ENCODE data around the gene TGFB1I1.

The TGFB1I1 gene

DNA sequence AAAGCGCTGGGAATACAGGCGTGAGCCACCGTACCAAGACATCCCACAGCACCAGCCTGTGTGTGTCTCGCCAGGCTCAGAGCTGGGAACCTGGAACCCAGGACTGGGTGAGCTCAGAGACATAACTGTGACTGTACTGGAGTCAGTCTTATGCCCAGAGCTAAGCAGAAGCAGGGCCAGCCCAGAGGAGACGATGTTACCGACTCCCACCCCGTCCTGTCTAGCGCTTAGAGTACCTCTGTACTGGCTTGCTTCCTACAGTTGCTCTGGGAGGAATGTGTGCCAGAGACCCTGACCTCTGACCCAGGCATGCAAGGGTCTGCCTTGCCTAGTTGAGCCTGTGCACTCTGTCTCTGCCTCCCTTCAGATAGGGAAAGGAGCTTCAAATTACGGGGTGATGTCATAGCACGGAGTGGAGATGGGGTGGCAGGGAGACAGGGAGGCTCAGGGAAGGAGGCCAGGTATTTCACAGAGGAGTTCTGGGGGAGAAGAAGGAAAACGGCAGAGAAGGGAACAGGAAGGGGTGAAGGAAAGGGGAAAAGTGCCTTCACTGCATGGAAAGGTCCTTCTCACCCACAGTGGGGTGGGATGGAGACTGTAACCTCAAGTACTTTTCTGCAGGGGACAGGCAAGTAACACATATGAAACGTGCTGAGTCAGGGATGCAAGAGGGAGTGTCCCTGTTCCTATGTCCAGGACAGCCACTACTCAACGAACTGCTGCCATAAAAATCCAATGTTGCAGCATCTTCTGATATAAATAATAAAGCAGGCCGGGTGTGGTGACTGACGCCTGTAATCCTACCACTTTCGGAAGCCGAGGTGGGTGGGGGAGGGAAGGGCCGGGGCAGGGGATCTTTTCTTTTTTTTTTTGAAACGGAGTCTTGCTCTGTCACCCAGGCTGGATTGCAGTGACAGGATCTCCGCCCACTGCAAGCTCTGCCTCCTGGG, 18.4 kb upstream of the TGFB1I1 start:
- DNase-seq: no peak

DNA sequence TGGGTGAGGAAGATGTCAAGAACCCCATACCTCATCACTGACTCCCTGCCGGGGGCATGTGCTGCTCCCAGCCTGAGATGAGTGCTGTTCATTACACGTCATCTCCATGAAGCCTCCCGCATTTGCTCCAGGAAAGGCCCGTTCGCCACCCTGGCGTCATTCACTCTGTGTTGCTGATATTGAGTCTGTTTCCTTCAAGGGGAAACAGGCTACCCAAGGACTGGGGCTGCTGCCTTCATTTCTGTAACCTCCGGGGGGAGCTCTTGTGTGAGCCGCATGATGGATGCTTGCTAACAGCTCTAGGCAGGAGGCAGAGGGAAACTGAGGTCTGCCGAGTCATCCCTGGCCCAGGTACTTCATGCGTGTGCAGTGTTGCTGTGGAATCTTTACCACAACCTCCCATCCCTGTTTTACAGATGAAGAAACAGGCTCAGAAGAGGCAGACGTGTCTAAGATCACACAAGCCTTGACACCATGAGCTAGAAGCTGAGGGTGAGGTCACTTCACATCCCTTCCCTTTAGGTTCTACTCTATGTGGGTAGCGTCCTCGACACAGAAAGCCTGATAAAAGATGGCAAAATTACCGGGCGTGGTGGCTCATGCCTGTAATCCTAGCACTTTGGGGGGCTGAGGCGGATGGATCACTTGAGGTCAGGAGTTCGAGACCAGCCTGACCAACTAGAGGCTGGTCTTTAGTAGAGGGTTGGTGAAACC, 16.2 kb upstream of the TGFB1I1 start:
- no peak for DNase-seq

DNA sequence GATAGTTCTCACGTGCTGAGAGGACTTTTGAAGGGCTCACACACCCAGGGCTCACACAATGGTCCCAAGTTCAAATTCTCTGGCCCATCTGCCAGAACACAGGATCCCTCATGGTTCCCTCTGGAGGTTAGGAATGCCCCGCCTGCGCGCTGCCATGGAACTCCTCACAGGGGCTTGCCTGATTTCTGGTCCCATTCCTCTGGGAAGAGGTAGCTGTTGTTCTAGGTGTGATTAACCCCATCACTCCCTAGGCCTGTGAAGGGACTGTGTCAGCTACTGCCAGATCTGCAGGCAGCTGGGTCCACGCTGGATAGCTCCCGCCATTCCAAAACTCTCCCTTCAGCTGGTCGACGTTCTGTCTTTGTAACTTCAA, 15.0 kb upstream of the TGFB1I1 start:
- no peak for DNase-seq

DNA sequence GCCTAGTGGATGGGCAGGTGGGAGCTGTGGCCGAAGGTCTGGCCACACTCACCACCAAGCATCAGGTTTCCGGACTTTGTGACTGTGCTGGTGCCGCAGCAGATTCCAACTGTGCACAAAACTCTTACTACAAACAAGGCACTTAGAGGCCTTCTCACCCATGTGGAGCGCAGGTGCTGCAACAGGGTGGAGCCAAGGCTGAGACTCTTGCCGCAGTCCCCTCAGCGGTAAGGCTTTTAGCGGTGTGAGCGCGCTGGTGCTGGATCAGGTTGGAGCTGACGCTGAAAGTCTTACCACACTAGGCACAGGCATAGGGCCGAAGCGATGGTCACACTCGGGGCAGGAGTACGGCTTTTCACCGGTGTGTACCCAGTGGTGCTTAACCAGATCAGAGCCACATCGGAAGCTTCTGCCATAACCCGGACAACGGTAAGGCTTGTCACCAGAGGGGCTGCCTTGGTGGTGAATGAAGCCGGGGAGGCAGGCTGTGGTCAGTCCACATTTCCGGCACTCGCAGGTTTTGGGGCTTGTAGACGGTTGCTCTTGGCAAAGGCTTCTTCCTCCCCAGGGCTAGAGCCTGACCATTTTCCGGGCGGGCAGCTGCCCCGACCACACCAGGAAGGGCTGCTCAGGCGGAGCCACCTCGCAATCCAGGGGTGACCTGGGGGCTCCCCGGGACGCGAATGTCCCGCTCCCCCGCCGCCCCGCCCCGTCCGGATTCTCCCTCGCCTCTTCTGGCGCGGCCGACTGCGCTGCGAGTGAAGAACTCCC, 13.7 kb upstream of the TGFB1I1 start:
- peak; percentile 16 for DNase-seq

DNA sequence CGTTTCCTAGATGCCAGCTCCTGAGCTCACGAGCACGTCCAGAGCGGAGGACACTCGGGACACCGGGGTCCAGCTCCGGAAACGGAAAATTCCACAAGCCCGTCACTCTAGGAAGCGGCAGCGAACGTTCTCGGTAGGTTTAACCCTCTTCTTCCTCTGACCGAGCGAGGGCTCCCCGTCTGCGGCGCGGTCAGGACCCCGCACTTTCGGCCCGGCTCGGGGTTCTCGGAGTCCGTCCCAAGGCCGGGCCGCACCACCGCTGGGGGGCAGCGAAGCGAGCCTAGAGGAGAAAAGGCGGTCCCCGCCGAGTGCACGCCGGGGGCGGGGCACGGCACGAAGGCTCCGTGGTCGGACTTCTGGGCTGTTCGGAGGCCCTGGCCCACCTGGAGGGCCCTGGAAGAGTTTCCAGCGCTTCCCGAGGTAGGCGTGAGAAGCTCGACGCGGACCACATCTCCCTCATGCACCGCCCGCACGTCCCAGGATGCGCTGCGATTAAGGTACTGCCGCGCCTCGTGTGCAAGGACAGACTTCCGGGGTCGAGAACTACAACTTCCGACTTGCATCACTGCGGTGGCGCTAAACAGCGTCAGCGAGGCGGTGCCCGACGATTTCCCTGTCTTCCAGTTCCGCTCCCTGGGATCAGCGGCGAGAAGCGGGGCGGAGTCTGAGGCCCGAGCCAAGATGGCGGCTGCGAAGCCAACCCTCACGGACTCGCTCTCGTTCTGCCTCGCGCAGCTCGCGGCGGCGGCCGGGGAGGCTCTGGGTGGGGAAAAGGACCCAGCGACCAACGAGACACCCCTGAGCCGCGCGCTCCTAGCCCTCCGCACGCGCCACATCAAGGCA, 12.9 kb upstream of the TGFB1I1 start, which contains the start of gene ARMC5:
Gene ARMC5 (plus strand): TSS at position 658 of the 843 bp plus-strand sequence. CDS start 24 bp downstream, at position 682.
- peak; percentile 95 for DNase-seq

DNA sequence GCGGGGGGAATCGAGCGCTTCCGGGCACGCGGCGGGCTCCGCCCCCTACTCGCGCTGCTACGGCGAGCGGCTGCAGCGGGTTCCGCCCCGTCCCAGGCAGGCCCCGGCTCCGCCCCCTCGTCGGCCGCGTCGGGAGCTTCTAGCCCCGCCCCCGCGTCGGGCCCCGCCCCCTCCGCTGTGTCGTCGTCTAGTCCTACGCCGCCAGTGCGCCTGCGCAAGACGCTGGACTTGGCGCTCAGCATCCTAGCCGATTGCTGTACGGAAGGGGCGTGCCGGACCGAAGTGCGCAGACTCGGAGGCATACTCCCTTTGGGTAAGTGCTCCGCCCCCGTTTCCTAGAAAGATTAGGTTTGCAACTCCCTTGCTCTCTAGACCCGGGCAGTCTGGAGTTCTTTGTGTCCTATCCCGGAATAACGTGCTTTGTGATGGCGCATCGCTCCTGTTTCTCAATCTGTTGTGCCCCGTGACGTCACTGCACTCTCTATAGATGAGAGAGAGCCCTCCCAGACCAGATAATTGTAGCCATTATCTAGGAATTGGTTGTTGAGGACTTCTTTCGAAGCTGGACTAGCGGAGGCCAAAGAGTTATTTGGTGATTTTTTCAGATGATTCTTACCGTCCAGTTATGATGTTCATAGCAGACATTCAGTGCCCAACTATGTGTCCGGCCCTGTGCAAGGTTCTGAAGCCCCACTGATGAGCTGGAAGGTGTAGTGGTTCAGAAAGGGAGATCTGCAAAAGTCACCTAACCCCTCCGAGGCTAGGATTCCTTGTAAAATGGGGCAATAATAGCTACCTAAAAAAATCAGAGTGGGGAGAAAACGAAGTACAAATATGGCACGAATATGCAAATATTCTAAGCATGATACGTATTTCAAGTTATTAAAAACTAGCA, 12.0 kb upstream of the TGFB1I1 start:
- peak; percentile 98 for DNase-seq

DNA sequence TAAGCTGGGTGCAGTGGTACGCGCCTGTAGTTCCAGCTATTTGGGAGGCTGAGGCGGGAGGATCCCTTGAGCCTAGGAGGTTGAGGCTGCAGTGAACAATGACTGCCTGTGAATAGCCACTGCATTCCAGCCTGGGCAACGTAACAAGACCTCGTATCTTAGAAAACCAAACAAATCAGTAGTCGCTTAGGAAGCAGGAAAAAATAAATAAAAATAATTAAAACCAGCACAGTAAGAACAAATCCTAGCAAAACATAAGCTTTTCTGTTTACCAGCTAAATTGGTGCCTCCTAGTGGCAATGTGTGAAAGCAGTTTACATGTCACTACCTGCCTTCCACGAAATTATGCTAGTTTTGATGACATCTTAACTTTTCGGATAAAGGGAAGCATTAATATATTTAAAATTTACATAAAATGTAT, 11.4 kb upstream of the TGFB1I1 start:
- no peak for DNase-seq

DNA sequence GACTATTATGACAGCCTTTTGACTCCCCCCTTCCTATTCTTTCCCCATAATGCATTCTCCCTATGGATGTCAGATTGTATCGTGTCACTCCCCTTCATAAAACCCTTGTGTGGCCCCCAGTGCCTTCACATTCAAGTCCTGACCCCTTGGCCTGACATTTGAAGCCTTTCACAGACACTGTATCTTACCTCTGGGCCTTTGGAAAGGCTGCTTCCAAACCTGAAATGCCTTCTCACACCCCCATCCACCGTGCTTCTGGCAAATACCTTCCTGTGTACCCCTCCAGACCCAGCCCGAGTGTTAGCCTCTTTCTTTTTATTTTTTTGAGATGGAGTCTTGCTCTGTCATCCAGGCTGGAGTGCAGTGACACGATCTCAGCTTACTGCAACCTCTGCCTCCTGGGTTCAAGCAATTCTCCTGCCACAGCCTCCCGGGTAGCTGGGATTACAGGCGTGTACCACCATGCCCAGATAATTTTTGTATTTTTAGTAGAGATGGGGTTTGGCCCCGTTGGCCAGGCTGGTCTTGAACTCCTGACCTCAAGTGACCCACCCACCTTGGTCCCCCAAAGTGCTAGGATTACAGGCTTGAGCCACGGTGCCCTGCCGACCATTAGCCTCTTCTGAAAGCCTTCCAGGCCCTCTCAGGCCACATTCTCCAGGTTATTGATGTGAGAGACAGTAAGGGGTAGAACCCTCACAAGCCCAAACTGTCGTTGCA, 10.6 kb upstream of the TGFB1I1 start:
- DNase-seq: no peak

DNA sequence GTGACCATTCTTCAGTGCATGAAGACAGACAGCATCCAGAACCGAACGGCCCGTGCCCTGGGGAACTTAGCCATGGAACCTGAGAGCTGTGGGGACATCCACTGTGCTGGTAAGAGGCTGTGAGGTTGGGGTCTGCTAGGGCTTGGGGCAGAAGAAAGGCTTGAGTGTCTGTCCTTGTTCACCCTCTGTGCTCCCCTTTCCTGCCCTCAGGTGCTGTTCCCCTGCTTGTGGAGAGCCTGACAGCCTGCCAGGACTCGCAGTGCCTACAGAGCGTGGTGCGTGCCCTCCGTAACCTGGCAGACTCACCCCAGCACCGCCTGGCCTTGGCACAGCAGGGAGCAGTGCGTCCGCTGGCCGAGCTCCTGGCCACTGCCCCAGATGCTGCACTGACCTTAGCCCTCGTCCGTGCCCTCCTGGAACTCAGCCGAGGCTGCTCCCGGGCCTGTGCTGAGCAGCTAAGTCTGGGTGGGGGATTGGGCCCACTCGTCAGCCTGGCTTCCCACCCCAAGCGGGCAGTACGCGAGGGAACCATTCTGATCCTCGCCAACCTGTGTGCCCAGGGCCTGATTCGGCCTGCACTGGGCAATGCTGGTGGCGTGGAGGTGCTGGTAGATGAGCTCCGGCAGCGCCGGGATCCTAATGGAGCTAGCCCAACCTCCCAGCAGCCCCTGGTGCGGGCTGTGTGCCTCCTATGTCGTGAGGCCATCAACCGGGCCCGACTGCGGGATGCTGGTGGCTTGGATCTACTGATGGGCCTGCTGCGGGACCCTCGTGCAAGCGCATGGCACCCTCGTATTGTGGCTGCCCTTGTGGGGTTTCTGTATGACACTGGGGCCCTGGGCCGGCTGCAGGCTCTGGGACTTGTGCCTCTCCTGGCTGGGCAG, 9.8 kb upstream of the TGFB1I1 start:
- no peak for DNase-seq

DNA sequence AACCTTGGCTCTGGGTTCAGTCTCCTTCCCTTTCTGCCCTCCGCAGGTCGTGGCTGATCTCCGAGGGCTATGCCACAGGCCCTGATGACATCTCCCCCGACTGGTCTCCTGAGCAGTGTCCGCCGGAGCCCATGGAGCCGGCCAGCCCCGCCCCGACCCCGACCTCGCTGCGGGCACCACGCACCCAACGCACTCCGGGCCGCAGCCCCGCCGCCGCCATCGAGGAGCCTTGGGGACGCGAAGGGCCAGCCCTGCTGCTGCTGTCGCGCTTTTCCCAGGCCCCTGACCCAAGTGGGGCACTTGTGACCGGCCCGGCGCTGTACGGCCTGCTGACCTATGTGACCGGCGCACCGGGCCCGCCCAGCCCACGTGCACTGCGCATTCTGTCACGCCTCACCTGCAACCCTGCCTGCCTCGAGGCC, 7.6 kb upstream of the TGFB1I1 start:
- DNase-seq: no peak

DNA sequence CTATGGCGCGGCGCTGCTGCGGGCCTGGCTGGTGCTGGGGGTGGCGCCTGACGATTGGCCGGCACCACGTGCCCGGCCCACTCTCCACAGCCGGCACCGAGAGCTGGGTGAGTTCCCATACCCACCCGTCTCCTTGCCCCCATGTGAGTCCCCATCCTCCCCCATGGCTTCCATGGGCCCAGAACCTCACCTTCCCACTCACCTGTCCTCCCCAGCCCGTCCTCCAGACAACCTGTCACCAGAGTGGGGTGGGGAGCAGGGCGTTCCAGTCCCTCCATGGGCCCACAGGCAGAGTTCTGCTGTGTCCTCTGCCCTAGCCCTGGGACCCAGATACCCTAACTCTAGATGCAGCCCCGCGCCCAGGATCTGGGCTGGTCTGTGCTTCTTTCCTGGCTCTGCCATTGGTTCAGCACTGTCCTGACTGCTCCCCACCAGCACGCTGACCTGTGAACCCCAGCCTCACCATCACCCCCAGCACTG, 7.1 kb upstream of the TGFB1I1 start:
- no peak for DNase-seq

DNA sequence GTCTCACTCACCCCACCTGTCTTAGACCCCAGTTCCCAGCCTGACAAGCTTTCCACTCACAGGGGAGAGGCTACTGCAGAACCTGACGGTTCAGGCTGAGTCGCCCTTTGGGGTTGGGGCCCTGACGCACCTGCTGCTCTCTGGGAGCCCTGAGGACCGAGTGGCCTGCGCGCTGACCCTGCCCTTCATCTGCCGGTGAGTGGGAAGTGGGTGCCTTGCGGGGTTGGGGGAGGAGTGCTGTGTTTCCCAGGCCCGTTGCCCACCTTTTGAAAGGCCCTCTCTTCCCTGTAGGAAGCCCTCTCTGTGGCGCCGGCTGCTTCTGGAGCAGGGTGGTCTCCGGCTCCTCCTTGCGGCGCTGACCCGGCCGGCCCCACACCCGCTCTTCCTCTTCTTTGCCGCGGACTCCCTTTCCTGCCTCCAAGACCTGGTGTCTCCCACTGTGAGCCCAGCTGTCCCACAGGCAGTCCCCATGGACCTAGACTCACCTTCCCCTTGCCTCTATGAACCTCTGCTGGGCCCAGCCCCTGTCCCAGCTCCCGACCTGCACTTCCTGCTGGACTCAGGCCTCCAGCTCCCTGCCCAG, 6.1 kb upstream of the TGFB1I1 start:
- DNase-seq: no peak

DNA sequence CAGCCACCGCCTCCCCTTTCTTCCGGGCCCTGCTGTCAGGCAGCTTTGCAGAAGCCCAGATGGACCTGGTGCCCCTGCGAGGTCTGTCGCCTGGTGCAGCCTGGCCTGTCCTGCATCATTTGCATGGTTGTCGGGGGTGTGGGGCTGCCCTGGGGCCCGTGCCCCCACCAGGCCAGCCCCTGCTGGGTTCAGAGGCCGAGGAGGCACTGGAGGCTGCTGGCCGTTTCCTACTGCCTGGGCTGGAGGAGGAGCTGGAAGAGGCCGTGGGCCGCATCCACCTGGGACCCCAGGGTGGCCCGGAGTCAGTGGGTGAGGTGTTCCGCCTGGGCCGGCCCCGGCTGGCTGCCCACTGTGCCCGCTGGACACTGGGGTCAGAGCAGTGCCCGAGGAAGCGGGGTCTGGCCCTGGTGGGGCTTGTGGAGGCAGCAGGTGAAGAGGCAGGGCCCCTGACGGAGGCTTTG, 5.5 kb upstream of the TGFB1I1 start:
- no peak for DNase-seq

DNA sequence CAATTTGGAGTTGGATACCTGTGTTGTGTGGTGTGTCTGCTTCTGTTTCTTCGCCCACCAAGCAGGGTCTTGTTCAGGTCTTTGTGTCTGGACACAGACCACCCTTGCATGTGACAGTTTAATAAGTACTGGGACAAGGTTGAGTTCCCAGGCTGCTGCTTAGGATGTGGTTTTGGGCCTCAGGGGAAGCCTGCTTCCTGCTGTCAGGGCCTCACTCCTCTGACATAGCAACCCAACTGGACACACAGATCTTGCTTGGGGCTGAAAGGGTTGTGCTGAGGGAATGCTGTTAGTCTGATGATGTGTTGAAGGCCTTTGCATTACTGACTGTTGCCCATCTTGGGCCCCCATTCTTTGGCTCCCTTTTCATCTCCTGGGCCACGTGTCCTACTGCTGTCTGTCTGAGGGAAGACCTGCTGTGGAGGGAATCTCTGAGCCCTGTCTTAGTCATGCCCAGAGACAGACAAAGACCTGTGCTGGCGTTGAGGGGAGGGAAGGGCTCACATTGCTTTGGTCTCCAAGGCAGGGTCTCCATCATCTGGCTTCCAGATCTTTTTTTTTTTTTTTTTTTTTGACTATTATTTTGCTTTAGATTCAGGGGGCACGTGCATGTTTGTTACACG, 4.7 kb upstream of the TGFB1I1 start:
- no peak for DNase-seq

DNA sequence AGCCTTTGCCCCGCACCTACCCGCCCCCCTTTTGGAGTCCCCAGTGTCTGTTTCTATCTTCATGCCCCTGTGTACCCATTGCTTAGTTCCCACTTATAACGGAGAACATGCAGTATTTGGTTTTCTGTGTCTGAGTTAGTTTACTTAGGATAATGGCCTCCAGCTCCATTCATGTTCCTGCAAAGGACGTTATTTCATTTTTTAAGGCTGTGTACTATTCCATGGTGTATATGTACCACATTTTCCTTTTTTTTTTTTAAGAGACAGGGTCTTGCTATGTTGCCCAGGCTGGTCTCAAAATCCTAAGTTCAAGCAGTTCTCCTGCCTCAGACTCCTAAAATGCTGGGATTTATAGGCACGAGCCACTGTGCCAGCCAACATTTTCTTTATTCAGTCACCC, 4.1 kb upstream of the TGFB1I1 start:
- DNase-seq: no peak

DNA sequence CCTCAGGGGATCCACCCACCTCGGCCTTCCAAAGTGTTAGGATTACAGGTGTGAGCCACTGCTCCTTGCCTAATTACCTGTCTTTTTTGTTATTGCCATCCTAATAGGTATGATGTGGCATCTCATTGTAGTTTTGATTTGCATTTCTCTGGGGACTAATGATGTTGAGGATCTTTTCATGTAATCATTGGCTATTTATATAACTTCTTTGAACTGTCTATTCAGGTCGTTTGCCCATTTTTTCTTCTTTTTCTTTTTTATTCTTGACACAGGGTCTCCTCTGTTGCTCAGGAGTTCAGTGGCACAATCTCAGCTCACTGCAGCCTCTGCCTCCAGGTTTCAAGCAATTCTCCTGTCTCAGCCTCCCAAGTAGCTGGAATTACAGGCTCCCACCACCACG, 1.3 kb upstream of the TGFB1I1 start:
- no peak for DNase-seq

DNA sequence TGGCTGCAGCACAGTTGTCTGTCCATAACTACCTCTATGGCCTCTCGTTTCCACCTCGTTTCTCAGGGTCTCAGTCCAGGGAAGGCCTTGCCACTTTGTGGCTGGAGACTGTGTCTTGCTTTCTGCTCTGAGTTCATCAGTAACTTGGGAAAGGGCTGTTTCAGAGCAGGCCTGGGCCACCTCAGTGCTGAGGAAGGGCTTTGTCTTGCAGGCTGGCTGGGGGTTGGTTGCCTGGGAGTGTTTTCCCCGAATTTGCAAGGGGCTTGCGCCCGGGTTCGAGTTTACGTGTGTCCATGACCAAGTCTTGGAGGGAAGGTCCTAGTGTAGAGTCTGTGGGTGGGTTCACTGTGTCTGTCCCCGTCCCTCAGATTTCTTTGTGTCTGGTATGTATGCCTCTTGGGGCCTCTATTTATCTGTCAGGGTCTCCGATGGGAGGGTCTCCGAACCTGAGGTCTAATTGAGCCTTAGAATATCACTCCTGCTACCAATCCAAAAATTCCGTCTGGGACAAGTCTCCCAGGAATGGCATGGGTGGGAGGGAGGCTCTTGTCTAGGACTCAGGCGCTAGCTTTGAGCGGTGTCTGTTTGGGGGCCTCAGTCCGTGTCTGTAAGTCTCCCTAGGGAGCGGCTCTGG, 594 bp upstream of the TGFB1I1 start:
- DNase-seq: no peak

DNA sequence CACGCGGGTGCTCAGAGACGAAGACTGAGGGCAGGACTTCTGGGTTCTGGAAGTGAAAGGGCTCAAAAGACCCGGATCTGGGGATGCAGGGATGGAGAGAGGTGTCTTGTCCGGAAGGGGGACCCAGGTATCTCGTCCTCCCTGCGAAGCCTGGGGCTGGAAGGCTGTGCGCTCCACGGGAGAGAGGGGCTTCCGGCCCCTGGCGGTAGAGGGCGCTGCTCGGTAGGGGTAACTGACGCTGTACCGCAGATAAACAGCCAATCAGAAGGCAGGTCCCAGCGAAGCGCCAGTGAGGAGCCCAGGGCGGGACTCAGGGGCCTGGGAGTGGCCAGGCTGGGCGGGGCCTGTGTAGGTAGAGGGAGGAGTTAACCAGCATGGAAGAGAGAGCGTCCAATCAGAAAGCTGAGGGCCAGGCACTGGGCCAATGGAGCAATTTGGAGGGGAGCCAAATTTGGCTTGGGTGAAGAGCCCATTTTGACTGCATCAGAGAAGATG, 804 bp downstream of the TGFB1I1 start:
- peak; percentile 36 for DNase-seq

Data from DMS153 (cell line).